GM18909 (cell line): ENCODE results near the gene PTPRN2.
"Not testable (repeated sequence)": the region's sequence is repeated elsewhere in the genome, so short reads cannot be mapped to it uniquely, and the experiment has no call there.

Source experiments
- ATAC-seq: cut with Tn5 transposase; IDR thresholded peaks from one replicate; pipeline ENCODE4 v1.9.1; 2021; ENCODE audit warnings: mild to moderate bottlenecking; ENCODE audit not compliant: unreplicated experiment, poor library complexity

Gene PTPRN2

DNA sequence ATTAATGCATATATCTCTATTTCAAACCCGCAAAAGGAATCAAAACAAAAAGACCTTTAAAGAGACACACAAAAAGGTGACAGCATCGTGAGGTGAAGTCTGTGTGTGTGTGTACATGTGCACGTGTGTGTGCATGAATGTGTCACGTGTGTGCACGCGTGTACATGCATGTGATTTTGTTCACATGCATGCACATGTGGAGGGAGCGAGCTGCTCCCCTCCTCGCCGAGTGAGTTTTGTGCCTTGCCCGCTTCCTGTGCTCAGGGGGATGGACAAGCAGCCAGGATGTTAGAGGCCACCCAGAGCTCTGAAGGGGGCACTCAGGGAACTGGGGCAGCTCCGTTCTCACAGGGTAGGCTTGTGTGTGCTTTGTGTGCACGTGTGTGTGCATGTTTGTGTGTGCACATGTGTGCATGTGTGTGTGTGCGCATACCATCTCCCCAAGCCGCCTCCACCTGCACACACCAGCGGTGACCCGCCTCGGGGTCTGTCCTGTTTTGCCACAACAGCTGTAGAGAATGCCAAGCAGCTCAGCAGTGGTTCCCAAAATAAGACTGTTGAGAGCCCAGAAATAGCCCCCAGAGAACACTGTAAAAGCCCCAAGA lies 191.2 kb downstream of the PTPRN2 start:
- ATAC-seq: no peak

DNA sequence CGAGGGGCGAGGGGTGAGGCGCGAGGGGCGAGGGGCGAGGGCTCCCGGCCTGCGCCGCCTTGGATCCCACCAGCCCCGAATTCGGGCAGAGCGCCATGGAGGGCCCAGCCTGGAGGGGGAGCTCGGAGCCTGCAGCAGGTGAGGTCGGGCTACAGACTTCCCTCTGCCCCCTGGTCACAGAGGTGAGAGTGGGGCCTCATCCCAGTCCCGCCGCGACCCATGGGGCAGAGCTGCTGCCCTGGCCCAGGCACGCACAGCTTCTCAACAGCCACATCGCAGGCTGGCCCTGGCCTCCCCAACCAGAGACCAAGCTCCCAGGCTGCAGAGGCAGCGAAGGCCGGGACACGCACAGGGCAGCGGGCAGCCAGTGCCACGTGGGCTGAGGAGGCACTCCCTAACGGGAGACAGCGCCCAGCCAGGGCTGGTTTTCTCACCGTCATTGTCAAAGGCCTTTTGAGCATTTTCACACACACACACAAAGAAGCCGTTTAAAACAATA lies 191.8 kb downstream of the PTPRN2 start:
- ATAC-seq: no peak

DNA sequence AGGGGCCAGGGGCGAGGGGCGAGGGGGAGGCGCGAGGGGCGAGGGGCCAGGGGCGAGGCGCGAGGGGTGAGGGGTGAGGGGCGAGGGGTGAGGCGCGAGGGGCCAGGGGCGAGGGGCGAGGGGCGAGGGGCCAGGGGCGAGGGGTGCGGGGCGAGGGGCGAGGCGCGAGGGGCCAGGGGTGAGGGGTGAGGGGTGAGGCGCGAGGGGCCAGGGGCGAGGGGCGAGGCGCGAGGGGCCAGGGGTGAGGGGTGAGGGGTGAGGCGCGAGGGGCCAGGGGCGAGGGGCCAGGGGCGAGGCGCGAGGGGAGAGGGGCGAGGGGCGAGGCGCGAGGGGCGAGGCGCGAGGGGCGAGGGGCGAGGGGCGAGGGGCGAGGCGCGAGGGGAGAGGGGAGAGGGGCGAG lies 192.3 kb downstream of the PTPRN2 start:
- no peak for ATAC-seq

DNA sequence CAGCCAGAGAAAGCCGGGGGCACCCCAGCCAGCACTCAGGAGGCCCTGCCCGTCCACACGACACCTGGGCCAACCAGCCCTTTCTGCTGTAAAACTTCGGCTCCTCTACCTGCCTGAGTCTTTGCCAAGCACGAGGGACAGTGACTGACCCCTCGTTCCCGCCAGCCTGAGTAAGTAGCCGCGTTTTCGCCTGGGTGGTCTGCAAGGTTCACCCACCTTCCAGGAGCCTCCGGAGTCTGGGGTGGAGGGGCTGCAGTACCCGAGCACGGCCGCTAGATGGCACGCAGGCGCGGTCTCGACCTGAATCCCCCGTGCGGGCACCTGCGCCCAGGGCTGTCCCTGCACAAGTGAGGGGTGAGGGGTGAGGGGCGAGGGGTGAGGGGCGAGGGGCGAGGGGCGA lies 192.7 kb downstream of the PTPRN2 start:
- ATAC-seq: no peak

DNA sequence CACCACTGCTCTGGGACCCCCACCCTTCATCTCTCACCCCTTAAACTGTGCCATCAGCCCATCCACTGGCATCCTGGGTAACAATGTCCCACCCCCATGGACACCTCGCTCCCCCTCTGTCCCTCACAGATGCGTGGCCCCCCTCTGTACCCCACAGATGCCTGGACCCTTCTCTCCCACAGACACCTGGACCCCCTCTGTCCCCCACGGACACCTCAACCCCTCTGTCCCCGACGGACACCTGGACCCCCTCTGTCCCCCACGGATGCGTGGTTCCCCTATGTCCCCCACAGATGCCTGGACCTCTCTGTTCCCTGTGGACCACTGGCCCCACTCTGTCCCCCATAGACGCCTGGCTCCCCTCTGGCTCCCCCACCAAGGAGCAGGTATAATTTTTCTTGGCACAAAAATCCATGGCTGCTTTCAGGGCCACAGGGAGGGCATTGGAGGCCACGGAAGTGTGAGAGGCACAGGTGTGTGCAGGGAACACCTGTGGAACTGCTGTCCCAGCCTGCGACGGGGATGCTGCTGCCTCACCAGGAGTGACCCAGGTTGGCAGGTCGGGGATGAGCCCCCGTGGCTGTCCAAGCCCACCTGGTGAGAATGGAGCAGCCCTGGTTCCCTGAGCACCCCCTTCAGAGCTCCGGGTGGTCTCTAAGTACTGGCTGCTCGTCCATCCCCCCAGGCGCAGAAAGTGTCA lies 193.5 kb downstream of the PTPRN2 start:
- no peak for ATAC-seq

DNA sequence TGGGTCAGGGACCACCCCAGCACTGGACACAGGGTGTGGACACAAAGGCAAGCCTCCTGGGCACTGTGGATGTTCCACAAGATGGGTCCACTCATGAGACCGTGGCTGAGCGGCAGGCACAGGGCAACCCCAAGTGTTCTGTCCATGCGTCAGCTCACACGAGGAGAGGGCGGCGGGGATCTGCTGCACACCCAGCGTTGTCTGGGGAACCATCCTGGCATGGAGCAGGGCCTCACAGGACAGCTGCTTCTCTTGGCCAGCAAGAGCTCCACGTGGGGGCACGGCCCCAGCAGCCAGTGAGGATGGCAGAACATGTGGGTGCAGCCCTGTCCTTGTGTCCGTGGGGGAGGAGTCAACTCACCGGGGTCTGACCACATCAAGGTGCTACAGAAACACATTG lies 195.4 kb downstream of the PTPRN2 start:
- no peak for ATAC-seq

DNA sequence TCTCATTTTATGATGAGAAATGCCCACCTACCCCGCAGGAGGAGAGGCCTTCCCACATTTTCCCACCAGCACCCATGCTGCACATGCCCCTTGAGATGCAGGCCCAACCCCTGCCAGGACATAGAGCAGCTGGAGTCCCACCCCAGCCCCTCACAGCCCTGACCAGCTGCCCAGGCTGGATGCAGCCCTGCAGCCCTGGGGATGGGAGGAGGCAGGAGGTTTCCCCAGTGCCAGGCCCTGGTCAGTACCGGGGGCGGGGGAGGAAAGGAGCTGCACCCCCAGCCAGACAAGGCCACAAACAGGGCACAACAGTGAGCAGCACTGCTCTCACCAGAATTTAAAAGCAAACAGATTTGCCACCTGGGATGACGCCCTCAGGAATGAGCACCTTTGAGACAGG lies 196.1 kb downstream of the PTPRN2 start:
- ATAC-seq: no peak

DNA sequence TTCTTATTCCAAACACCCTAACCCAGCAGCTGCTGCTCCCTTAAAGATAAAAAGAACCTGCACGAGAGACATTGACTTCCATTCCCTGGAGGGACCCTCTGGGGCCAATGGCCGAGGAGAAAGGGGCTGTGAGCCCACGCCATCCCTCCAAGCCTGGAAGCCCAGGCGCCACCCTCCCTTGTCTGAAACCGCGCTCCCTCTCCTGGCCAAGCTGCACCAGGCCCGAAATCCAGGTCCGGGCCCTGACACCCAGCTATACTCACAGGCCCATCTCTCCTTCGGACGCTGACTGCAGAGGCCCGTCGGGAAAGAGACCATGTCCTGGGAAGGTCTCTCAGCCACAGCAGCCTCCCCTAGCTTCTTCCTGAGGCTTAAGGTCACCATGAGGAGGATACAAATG lies 196.5 kb downstream of the PTPRN2 start:
- no peak for ATAC-seq

DNA sequence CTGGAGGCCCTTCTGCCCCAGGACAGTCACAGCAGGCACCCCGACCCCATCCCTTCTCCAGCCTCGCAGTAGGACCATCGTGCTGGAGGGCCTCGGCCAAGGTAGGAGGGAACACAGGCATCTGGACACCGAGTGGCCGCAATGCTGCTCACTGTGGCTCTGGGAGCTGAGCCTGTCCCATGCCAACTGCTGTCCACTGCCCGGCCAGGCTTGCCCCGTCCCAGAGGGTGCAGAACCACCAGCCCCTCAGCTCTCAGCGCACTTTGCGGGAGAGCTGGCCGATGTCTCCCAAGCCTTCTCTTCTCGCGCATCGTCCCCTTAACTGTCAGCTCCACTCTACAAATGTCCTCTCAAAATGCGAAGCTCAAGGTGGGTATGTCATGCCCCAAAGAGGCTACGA lies 197.2 kb downstream of the PTPRN2 start:
- no peak for ATAC-seq

DNA sequence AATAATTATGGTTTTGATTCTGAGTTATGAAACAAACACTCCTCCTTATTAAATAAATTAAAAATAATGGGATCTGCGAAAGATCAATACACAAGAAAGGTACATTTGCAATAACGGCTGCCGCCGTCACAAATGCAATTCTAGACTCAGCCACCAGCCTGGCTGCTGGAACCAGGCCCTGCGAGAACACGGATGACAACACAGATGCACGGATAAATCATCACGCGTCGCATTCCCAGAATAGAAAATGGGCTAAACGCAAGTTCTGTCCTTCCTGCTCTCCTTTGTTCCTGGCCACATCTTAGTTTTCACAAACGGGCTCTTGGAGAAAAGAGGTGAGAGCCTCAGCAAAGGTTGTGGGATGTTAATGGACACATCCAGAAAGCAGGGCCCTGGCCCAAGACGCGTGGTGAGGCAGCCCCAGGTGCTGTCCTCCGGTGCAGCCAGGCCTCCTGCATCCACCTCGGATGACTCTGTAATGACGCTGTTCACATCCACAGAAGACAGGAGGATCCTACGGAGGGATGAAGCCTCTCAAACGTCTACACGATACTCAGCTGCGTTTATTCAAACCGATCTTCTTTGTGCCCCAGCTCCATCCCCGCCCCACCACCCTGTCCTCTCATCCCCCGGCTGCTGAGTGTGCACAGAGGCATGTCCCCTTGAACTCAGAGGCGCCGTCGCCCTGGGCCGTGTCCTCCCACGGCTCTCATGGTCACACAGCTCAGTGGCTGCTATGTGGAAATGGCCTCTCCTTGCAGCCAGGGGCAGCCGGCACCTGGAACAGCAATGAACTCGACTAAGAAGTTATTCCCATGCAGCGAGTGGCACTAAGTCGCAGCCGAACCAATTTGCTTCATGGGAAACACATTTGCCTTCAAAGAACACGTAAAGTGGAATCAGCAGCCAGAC lies 197.9 kb downstream of the PTPRN2 start:
- ATAC-seq: no peak

DNA sequence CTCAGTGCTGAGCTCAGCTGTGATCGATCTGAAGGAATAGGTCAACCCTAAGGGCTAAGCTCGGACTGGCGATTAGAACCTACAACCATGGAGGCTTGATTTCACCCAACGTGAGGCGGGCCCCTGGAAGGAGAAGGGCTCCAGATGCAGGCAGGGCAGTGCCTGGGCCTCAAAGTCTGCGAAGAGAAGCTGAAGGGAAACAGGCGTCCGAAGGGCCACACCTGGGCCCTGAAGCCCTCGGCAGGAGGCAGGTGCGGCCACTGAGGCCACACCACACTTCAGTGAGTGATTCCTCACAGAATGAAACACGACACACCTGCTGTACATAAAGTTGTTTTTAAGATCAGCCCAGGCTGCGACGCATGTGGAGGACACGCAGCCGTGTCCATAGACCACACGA lies 198.7 kb downstream of the PTPRN2 start:
- ATAC-seq: no peak

DNA sequence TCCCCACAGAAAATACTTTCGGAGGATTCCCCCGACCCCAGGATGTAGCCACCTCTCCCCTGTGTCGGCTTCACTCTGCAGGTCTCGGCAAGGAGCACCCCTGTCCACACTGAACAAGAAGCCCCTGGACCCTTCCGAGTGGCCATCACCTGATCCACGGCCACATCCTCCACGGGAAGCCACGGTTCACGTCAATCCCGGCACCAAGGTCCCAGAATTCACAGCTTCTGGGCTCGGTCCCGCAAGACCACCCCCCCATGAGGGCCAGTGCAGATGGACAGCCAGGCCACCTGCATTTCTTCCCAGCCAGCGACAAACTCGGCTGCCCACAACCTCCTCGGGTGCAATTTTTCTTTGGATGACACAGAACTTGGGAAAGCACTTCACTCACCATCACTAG lies 199.6 kb downstream of the PTPRN2 start:
- no peak for ATAC-seq

DNA sequence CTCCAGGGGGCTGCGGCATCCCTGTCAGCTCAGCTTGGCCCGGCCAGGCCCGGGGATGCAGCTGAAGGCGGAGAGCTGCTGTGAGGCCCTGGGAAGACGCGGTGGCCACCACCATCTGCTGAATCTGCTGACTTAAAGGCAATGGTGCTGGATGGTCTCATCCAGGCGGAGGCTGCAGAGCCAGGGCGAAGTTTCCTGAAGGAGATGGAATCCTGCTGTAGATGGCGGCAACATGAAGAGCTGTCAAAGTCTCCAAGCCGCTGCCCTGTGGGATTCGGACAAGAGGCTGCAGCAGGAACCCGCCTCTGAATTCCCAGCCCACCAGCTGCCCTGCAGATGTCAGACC lies 200.1 kb downstream of the PTPRN2 start:
- ATAC-seq: no peak

DNA sequence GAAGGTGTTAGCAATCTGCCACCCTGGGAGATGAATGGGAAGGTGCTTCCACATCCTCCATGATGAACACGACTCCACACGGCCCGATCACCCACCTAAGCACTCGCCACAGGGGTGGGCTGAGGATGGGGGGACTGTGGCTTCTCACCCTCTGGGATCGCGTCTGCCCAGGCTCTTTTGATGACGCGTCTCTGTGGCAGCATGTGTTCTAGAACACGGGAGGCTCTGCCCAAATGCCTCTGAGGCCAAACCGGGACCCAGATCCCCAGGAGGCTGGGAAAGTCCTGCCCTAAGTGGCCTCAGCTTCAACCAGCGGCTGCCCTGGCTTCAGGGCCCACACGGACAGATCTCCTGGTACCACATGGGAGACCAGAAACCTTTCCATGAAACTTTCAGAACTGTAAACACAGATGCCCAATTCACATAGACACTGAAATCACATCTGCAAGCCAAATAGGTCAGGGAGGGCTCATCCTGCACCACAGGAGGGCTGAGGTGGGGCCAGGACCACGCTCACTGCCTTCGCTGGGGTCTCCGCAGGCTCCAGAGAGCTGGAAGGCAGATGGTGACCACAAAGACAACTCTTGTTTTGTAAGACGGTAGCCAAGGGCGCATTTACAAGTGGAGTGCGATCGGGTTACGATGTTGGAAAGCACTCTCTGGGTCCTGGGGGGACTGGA lies 200.6 kb downstream of the PTPRN2 start:
- no peak for ATAC-seq

DNA sequence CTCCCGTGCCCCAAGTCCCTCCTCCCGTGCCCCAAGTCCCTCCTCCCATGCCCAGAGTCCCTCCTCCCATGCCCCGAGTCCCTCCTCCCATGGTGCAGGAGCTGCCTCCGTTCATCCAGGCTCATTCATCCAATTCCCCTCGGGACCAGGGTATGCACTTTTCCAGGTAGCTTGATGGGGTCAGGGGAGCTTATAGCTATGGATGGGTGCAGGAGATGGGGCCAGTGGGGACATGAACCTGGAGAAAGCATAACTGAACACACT lies 201.3 kb downstream of the PTPRN2 start:
- ATAC-seq: no peak

DNA sequence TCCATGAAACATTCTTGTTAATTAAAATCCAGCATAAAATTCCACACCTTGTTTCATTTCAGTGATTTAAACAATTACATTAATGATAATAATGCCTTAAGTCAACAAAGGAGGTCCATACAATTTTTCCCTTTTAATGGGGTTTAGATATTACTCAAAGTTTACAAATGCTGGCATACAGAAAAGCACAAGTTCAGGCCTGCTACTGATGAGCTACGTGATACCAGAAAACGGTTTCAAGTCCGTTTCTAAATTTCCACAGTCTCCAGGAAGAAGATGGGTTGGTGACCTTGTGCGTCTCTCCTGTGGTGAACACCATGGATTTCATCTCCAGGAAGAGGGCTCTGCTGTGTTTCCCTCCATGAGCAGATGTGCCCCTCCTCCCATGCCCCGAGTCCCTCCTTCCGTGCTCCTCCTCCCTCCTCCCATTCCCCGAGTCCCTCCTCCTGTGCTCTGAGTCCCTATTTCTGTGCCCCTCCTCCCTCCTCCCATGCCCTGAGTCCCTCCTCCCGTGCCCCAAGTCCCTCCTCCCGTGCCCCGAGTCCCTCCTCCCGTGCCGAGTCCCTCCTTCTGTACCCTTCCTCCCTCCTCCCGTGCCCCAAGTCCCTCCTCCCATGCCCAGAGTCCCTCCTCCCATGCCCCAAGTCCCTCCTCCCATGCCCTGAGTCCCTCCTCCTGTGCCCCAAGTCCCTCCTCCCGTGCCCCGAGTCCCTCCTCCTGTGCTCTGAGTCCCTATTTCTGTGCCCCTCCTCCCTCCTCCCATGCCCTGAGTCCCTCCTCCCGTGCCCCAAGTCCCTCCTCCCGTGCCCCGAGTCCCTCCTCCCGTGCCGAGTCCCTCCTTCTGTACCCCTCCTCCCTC lies 201.9 kb downstream of the PTPRN2 start:
- not testable (repeated sequence) for ATAC-seq

DNA sequence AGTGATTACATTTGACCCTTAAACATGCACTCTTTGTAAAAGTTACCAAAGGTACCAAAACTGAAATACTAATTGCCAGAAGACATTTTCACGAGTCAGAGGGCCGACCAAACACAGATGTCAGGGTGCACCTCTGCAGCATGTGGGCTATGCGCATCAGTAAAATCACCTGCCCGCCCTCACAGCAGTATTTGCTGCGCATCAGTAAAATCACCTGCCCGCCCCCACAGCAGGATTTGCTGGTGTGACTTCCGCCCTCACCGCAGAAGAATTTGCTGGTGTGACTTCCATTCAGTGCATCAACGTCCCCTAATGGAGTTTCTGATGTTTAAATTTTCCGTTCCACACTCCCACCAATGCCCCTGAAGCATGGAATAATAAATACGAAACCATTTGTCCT lies 202.9 kb downstream of the PTPRN2 start:
- no peak for ATAC-seq

DNA sequence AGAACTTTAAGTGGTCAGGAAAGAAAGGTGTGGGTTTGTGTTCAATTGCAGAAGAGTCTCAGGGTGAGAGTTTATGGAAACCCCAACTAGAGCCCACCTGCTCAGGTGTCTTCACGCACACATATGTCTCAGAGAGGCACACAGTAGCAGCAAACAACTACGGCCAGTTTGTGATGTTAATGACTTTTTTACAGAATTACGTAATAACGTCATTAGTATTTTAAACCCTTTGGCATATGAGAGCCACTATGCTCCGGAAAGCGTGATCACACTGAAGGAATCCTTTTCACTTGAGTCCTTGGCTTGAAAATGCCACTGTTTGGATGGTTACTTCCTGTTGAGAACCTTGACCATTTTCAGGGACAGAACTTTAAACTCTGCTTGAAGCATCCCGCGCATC lies 204.0 kb downstream of the PTPRN2 start:
- no peak for ATAC-seq

DNA sequence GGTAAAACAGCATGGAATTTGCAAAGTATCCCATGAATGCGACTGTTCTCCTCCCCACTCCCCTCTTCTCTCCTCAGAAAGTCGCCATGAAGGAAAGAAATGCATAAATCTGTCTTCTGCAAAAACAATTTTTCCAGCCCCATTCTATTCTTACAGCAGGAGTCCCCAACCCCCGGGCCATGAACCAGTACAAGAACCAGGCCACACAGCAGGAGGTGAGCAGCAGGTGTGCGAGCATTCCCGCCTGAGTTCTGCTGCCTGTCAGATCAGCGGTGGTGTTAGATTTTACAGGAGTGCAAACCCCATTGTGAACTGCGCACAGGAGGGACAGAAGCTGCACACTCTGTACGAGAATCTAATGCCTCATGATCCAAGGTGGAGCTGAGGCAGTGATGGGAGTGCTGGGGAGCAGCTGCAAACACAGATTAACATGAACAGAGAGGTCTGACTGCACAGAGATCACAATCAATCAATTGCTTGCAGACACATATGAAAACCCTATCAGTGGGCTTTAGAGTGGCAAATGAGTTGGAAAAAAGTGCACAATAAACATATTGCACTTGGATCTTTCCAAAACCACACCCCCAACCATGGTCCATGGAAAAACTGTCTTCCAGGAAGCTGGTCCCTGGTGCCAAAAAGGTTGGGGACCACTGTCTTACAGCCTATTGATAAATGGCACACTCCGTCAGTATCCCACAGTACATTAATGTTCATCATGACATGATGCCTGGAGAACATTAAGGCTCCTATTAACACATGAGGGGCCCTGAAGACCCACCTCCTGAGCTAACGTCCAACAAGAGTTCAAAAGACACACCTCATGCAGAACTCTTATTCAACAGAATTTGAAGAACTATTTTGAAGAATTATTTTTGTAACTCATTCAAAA lies 205.0 kb downstream of the PTPRN2 start:
- ATAC-seq: no peak
